ENCODE results near the gene PCBP4. TPM values are rescaled to one million over a fixed set of nuclear protein-coding genes. Genes with fewer than 3 reads are reported as not detected.

PCBP4 gene
- total RNA-seq, 1 experiment from 2014 or later: 65.7 TPM

GRCh38 chr3:51955893-51956770 lies 11.1 kb downstream of the PCBP4 start:
- DNase-seq (ENCODE audit: low read depth): no peak

- DNase-seq (ENCODE audit: low read depth): no peak
Measured at GRCh38 chr3:51955175-51955892, 11.9 kb downstream of the PCBP4 start, which contains the start of gene GPR62. TSS of gene GPR62 (plus strand) at chr3:51955381. CDS start at chr3:51955653, 272 bp downstream.

GRCh38 chr3:51954713-51955112 lies 12.5 kb downstream of the PCBP4 start:
- DNase-seq (ENCODE audit: low read depth): no peak

GRCh38 chr3:51954105-51954504 lies 13.1 kb downstream of the PCBP4 start:
- no peak for DNase-seq (ENCODE audit: low read depth)

- peak; percentile 80 for DNase-seq (ENCODE audit: low read depth)
Measured at GRCh38 chr3:51953445-51953844, 13.8 kb downstream of the PCBP4 start.

- no peak for DNase-seq (ENCODE audit: low read depth)
Measured at GRCh38 chr3:51950899-51951298, 16.4 kb downstream of the PCBP4 start.

GRCh38 chr3:51949121-51949520 lies 18.1 kb downstream of the PCBP4 start:
- no peak for DNase-seq (ENCODE audit: low read depth)

- DNase-seq (ENCODE audit: low read depth): no peak
Measured at GRCh38 chr3:51948016-51948580, 19.2 kb downstream of the PCBP4 start.

- DNase-seq (ENCODE audit: low read depth): no peak
Measured at GRCh38 chr3:51947215-51947900, 19.9 kb downstream of the PCBP4 start.

- no peak for DNase-seq (ENCODE audit: low read depth)
Measured at GRCh38 chr3:51946796-51947195, 20.5 kb downstream of the PCBP4 start.

- no peak for DNase-seq (ENCODE audit: low read depth)
Measured at GRCh38 chr3:51945926-51946705, 21.1 kb downstream of the PCBP4 start.

- no peak for DNase-seq (ENCODE audit: low read depth)
Measured at GRCh38 chr3:51945031-51945840, 22.0 kb downstream of the PCBP4 start.

- no peak for DNase-seq (ENCODE audit: low read depth)
Measured at GRCh38 chr3:51944451-51945021, 22.7 kb downstream of the PCBP4 start.

- DNase-seq (ENCODE audit: low read depth): no peak
Measured at GRCh38 chr3:51943451-51944391, 23.5 kb downstream of the PCBP4 start.

GRCh38 chr3:51942603-51943450 lies 24.4 kb downstream of the PCBP4 start:
- DNase-seq (ENCODE audit: low read depth): peak; percentile 69

- DNase-seq (ENCODE audit: low read depth): peak; percentile 100
Measured at GRCh38 chr3:51941798-51942602, 25.3 kb downstream of the PCBP4 start, which contains the start of the genes PARP3 and RRP9. TSS of gene PARP3 (plus strand) at chr3:51942363. CDS start at chr3:51943356, 993 bp downstream. TSS of gene RRP9 (minus strand) at chr3:51941904. CDS start at chr3:51941867, 37 bp downstream.

GRCh38 chr3:51941463-51941797 lies 25.8 kb downstream of the PCBP4 start:
- no peak for DNase-seq (ENCODE audit: low read depth)
